Endothelial cell of umbilical vein (primary cell): ENCODE results near the gene LEP.

Experiments
- EZH2 ChIP-seq: IDR thresholded peaks from 2 replicates; pipeline ENCODE4 v1.6.1; 2012; ENCODE audit warnings: borderline replicate concordance, low read depth, mild to moderate bottlenecking, moderate library complexity, low read length, inconsistent platforms; ENCODE audit not compliant: severe bottlenecking
- MYC ChIP-seq: IDR thresholded peaks from one replicate; pipeline ENCODE4 v1.6.1; 2011; ENCODE audit warnings: mild to moderate bottlenecking, low read depth, low read length
- POLR2A ChIP-seq: IDR thresholded peaks from 2 replicates; pipeline ENCODE4 v1.6.1; 2012; ENCODE audit warnings: low read depth, mild to moderate bottlenecking, control low read depth, low read length
- POLR2AphosphoS5 ChIP-seq: IDR thresholded peaks from 2 replicates; pipeline ENCODE4 v1.6.1; 2012; ENCODE audit warnings: low read depth, mild to moderate bottlenecking, control low read depth, low read length, moderate library complexity; ENCODE audit not compliant: insufficient read depth
- TF ChIP-seq, protein P1 (sequence below), 2 donors: IDR thresholded peaks; 1 replicate in 1 of 2; 2 replicates in 1 of 2; pipeline ENCODE4 v1.5.1; 2011; ENCODE audit warnings: low read length in 2 of 2, mild to moderate bottlenecking in 2 of 2, moderate library complexity in 2 of 2, control low read depth in 1 of 2, inconsistent platforms in 1 of 2, low read depth in 1 of 2; ENCODE audit not compliant: insufficient read depth in 1 of 2; ENCODE audit errors: extremely low read depth in 1 of 2
- TF ChIP-seq, protein P2 (sequence below): IDR thresholded peaks from 2 replicates; pipeline ENCODE4 v1.6.1; 2011; ENCODE audit not compliant: insufficient read depth, insufficient read length

DNA sequence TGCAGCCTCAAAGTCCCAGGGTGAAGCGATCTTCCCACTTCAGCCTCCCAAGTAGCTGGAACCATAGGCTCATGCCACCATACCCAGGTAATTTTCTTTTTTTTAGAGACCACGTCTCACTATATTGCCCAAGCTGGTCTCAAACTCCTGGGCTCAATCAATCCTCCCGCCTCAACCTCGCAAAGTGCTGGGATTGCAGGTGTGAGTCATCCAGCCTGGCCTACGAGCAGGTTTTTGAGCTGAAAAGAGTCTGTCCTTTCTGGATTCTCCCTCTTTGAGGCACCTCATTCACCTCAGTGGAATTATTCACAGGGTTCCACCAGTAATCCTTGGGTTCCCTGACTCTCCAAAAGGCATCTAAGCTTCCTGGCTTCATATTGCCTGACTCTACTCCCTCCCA is 7.6 kb upstream of the LEP start:
- TF ChIP-seq, protein P1, sequence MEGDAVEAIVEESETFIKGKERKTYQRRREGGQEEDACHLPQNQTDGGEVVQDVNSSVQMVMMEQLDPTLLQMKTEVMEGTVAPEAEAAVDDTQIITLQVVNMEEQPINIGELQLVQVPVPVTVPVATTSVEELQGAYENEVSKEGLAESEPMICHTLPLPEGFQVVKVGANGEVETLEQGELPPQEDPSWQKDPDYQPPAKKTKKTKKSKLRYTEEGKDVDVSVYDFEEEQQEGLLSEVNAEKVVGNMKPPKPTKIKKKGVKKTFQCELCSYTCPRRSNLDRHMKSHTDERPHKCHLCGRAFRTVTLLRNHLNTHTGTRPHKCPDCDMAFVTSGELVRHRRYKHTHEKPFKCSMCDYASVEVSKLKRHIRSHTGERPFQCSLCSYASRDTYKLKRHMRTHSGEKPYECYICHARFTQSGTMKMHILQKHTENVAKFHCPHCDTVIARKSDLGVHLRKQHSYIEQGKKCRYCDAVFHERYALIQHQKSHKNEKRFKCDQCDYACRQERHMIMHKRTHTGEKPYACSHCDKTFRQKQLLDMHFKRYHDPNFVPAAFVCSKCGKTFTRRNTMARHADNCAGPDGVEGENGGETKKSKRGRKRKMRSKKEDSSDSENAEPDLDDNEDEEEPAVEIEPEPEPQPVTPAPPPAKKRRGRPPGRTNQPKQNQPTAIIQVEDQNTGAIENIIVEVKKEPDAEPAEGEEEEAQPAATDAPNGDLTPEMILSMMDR (IDR thresholded peaks at IDR 0.05; ENCODE audit: extremely low read depth in 1 of 2, insufficient read depth in 1 of 2, low read depth in 1 of 2, low read length in 2 of 2) = no peak
- TF ChIP-seq EZH2 (no peak), POLR2AphosphoS5 (no peak), MYC (no peak), POLR2A (no peak)
- TF ChIP-seq, protein P2, sequence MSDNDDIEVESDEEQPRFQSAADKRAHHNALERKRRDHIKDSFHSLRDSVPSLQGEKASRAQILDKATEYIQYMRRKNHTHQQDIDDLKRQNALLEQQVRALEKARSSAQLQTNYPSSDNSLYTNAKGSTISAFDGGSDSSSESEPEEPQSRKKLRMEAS = no peak
